Colonic mucosa (tissue), 4 donors: ENCODE results near the gene ZNF507. TPM values are rescaled to one million over a fixed set of nuclear protein-coding genes. Genes with fewer than 3 reads are reported as not detected.

Experiments used
- DNase-seq: peaks from one replicate; pipeline ENCODE4 v3.0.0-alpha.2; 2020
- H3K27ac ChIP-seq: fragments of 200-600 bp; one replicate; pipeline ENCODE4 v1.8.0; 2021
- H3K27me3 ChIP-seq: fragments of 200-600 bp; one replicate; pipeline ENCODE4 v1.8.0; 2021
- H3K36me3 ChIP-seq: fragments of 200-600 bp; one replicate; pipeline ENCODE4 v1.8.0; 2021
- H3K4me1 ChIP-seq: fragments of 200-600 bp; one replicate; pipeline ENCODE4 v1.8.0; 2021; ENCODE audit warnings: mild to moderate bottlenecking
- H3K4me3 ChIP-seq: fragments of 200-600 bp; one replicate; pipeline ENCODE4 v1.8.0; 2021
- H3K9ac ChIP-seq, 2 donors: one replicate each; pipeline ENCODE4 v1.7.0; 2013; ENCODE audit warnings: control low read depth in 2 of 2, low read depth in 2 of 2, low read length in 2 of 2
- H3K9me3 ChIP-seq: fragments of 200-600 bp; one replicate; pipeline ENCODE4 v1.8.0; 2021
- intact Hi-C: fragments of 100-400 bp; cut with DNase I; formaldehyde crosslinking; loops from one replicate; pipeline ENCODE4 v1.14.1; 2022
- total RNA-seq, 2 donors: library from RNA; stranded (reverse); fragmentation: NEBNext Ultra II Directional in 1 of 2; extraction: Animal tissue kit (Norgen Biotek cat#: 25700) in 1 of 2; gene quantifications; one replicate each; pipeline ENCODE4 v1.2.1, GENCODE V29; 2021
- TF ChIP-seq, protein P1 (sequence below): fragments of 200-600 bp; IDR thresholded peaks from one replicate; pipeline ENCODE4 v1.8.0; 2022; ENCODE audit warnings: antibody characterized with exemption, mild to moderate bottlenecking
- donor health status: healthy.
- donor health status: DM: no; HTN: no; CAD: no.
- donor health status: DM: no; HTN: no; CAD: no.

The ZNF507 gene
- total RNA-seq, 2 donors from 2014 or later = 15.3 to 16.6 TPM

DNA sequence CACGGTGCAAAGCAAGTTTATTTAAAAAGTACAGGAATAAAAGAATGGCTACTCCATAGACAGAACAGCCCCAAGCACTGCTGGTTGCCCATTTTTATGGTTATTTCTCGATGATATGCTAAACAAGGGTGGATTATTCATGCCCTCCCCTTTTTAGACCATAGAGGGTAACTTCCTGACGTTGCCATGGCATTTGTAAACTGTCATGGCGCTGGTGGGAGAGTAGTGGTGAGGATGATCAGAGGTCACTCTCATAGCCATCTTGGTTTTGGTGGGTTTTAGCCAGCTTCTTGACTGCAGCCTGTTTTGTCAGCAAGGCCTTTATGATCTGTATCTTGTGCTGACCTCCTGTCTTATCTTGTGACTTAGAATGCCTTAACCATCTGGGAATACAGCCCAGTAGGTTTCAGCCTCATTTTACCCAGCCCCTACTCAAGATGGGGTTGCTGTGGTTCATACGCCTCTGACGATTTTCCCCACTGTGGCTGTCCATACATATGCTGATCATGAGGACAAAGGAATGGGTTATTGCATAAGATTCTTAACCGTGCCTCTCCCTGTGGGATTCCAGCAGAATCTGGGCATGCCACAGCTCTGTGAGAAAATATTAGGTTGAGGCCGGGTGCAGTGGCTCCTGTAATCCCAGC, 36.9 kb upstream of the ZNF507 start:
- Histone ChIP-seq H3K36me3 (no peaks in the 10 kb centered on the region), H3K27ac (no peak overlapping the region), H3K9me3 (no peaks in the 10 kb centered on the region), H3K27me3 (no peaks in the 10 kb centered on the region), H3K4me3 (no peak overlapping the region), H3K9ac (no peak overlapping the region), H3K4me1 (no peaks in the 10 kb centered on the region)
- intact Hi-C loops = no loop called here
- no peak for DNase-seq
- TF ChIP-seq, protein P1, sequence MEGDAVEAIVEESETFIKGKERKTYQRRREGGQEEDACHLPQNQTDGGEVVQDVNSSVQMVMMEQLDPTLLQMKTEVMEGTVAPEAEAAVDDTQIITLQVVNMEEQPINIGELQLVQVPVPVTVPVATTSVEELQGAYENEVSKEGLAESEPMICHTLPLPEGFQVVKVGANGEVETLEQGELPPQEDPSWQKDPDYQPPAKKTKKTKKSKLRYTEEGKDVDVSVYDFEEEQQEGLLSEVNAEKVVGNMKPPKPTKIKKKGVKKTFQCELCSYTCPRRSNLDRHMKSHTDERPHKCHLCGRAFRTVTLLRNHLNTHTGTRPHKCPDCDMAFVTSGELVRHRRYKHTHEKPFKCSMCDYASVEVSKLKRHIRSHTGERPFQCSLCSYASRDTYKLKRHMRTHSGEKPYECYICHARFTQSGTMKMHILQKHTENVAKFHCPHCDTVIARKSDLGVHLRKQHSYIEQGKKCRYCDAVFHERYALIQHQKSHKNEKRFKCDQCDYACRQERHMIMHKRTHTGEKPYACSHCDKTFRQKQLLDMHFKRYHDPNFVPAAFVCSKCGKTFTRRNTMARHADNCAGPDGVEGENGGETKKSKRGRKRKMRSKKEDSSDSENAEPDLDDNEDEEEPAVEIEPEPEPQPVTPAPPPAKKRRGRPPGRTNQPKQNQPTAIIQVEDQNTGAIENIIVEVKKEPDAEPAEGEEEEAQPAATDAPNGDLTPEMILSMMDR = no peak

DNA sequence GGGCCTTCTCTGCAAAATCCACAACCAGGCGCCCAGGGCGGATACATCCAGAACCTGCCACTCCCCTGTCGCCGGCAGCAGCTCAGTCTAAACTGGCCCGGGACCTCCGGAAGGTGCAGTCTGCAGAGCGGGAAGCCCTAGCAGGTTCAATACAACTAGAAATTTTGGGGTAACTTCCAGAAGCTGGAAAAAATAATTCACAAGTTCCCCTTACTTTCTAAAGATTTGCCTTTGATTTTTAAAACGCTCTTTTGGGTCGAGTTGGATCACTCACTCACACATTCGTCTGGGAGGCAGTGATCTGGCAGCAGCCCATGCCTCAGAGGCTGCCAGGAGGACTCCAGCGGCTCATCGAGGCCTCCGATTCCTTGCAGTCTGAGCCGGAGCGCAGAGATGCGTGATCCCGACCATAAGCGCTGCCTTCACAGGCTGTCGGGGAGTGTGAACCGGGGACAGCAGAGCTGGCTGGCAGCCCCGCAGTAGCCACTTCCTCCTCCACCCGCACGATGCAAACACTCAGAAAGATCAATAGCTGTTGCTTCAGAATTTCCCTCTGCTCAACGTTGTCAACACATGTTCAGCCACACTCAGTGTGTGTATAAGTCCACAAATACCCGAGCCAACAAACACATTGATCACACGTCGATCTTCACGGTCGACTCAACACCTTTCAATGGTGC, 35.6 kb upstream of the ZNF507 start:
- Histone ChIP-seq H3K4me3 (no peak overlapping the region), H3K36me3 (no peaks in the 10 kb centered on the region), H3K9me3 (no peaks in the 10 kb centered on the region), H3K4me1 (no peaks in the 10 kb centered on the region), H3K9ac (no peak overlapping the region), H3K27me3 (no peaks in the 10 kb centered on the region), H3K27ac (no peak overlapping the region)
- intact Hi-C loops = no loop called here
- TF ChIP-seq, protein P1 = no peak
- no peak for DNase-seq

DNA sequence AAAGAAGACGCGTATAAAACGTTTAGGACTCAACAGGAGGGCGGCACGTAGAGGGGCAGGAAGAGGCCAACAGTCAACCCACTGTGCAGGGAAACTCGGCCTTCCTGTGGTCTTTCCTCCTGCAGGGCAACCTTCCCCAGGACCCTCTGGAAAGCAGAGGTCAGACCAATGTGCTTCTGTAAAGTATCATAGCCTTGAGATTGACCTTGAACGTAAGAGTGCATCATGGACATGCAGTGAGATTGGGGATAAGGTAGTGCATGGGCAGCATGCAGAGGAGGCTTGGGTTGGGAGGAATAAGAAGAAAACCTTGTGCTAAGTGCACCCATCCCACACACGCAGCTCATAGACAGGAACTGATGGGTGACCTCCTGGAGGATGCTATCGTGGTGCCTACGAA, 34.0 kb upstream of the ZNF507 start:
- H3K9ac ChIP-seq = no peak overlapping the region
- H3K36me3 ChIP-seq = no peaks in the 10 kb centered on the region
- no peaks in the 10 kb centered on the region for H3K9me3 ChIP-seq
- no peaks in the 10 kb centered on the region for H3K27me3 ChIP-seq
- no peak overlapping the region for H3K4me3 ChIP-seq
- no peak overlapping the region for H3K27ac ChIP-seq
- intact Hi-C loops = no loop called here
- TF ChIP-seq, protein P1 = no peak
- no peak for DNase-seq
- no peaks in the 10 kb centered on the region for H3K4me1 ChIP-seq

DNA sequence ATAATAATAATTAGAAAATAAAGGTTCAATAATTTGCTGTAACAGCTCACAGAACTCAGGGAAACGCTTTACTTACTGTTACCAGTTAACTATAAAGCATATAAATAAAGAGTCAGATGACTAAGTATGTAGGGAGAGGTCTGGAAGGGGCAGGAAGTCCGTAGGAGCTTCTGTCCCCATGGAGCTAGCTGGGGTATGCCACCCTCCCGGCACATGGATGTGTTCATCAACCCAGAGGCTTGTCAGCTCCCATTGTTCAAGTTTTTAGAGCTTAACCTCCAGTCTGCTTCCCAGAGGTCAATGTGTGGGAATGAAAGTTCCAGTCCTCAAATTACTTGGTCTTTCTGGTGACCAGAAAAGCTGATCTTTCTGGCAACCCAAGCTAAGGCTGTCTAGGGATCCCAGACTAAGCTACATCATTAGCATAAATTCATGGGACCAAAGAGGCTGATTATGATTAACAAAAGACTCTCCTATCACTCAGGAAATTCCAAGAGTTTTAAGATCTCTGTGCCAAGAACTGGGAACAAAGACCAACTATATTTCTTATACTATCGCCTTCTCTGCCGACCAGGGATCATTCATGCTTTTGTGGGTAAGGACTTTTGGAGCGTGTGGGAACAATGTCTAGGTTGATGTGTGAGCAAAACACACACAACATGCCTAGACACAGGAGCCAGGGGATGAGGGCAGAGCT, 31.7 kb upstream of the ZNF507 start:
- H3K4me3 ChIP-seq = no peak overlapping the region
- no peak for DNase-seq

DNA sequence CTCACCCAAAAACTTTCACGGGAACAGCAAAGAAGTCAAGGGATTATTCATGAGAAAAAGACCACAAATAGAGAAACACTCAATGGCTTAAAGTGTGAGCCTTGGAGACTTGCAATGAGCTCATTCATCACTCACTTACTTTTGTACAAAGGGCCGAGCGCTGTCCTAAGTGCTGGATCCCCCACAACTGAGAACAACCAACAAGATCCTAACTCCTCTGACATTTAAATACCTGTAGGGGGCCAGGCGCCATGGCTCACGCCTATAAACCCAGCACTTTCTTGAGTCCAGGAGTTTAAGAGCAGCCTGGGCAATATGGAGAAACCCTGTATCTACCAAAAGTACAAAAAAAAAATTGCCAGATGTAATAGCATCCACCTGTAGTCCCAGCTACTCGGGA, 29.4 kb upstream of the ZNF507 start:
- TF ChIP-seq, protein P1 = no peak
- intact Hi-C loops = no loop called here
- Histone ChIP-seq H3K9ac (no peak overlapping the region), H3K9me3 (no peaks in the 10 kb centered on the region), H3K4me1 (no peaks in the 10 kb centered on the region), H3K27me3 (no peaks in the 10 kb centered on the region), H3K4me3 (no peak overlapping the region), H3K27ac (no peak overlapping the region), H3K36me3 (no peaks in the 10 kb centered on the region)
- no peak for DNase-seq

More for the DNA sequence above, 31.7 kb upstream of the ZNF507 start:
- Histone ChIP-seq H3K36me3 (no peaks in the 10 kb centered on the region), H3K4me1 (no peaks in the 10 kb centered on the region), H3K9ac (no peak overlapping the region), H3K9me3 (no peaks in the 10 kb centered on the region), H3K27me3 (no peaks in the 10 kb centered on the region), H3K27ac (no peak overlapping the region)
- intact Hi-C loops = no loop called here
- TF ChIP-seq, protein P1 = no peak
